GM18511 (cell line): ENCODE data around the gene FGF4.

Experiments
- ATAC-seq: cut with Tn5 transposase; IDR thresholded peaks from one replicate; pipeline ENCODE4 v1.9.1; 2021; ENCODE audit warnings: mild to moderate bottlenecking, moderate library complexity; ENCODE audit not compliant: unreplicated experiment

FGF4 gene, protein sequence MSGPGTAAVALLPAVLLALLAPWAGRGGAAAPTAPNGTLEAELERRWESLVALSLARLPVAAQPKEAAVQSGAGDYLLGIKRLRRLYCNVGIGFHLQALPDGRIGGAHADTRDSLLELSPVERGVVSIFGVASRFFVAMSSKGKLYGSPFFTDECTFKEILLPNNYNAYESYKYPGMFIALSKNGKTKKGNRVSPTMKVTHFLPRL

DNA sequence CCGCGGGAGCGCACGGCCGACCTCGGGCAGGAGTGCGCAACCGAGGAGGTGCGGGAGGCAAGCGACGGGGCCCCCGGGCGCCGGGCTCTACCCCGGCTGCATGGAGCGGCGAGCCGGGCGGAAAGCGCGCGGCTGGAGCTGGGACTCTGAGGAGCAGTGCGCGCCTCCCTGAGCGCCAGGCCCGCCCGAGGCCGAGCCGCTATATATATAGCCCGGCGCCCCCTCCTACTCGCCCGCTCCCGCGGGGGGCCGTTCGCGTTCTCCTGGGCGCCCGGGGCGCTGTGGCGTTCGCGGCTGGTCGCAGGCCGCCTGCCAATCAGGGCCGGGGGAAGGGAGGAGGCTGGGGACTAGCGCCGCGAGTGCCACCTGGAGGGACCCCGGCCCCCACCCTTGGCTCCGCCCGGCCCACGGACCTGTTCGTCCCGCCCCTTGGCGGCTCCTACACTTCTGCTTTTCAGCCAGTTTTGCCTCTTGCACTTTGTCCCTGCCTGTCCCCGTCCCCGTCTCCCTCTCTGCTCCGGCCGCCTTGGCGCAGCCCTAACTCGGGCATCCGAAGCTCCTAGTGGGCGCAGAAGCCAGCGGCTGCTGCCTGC, at the start of gene FGF4:
Gene FGF4 (minus strand): TSS at position 179 of the 593 bp plus-strand sequence. CDS start 257 bp downstream, outside the sequence.
- ATAC-seq = no peak

DNA sequence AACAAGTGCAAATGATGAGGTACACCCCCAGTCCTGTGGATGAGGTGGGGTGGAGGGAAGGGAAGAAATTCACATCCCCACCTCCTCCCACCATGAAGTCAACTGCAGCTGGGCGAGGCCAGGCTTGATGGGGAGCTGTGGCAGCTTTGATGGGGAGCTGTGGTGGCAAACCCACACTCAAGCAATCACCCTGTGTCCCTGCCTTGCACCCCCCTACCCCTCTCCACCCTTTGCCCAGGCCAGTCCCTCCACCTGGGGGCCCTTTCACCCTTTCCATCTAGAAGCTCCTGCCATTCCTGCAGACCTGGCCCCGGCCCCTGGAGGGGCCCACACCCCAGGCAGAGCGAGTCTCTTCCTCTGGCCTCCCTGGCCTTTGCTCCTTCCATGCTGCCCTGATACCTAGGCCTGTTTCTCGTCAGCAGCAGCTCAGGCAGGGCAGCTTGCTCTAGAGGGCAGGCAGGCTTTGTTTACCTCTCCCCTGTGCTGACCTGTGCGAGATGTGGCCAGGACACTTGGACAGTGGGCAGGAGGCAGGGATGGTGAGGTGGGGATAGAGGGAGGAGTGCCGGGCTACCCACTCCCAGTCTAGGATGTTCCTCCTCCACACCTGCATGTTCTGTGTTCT, 48.6 kb upstream of the FGF4 start:
- ATAC-seq = no peak

DNA sequence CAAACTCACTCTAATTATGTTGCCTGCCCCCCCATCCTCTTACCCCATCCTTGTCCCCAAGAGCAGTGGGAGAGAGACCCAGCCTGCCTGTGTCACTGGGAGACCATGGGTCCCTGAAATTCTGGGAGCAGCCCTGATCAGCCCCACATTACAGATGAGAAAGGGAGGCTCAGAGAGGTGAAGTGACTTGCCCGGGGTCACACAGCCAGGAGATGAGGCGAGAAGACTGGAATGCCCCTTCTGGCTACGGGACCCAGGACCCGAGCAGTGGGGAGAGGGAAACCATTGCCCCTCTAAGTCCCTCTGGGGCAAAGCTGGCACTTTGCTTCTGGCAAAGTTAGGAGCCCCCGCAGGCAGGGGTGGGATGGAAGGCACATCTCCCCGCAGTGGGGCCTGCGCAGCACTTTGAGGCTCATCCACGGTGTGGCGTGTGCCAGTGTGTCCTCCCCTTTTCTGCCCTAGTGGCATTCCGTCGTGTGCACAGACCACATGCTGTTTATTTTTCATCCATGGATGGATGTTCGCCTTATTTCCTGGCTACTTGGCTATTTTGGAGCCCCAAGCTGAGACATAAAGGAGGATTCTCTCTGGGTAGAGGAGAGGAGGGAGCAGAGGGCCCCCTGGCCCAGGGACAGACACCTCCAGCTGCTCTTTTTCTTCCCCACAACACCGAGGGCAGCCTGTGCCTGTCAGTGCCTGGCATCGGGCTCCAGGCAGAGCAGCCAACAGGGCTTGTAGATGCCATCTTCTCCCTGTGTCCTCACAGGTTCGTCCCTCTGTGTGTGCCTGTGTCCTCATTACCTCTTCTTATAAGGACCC, 47.7 kb upstream of the FGF4 start:
- ATAC-seq = no peak

DNA sequence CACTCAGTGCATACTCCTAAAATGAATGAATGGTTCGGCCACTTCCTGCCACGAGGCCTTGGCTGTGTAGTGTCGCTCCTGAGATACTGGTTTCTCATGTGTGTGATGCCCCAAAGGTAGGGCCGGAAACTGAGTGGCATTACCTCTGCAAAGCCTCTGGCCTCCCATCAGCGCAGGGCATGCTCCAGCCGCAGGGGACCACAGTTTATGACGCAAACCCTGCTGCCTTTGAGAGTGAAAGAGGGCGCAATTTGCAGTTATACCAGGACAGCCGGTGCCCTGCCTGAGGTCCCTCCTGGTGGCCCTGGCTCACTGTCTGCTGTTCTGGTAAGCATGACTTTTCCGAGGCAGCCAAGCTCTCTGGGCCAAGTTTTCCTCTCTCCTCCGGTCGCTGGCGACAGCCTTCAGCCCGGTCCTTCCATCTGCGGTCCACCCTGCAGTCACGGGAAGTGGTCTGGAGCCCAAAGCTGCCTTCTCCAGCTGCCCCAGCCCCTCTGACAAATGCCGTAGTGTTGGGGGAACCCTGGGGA, 46.4 kb upstream of the FGF4 start:
- no peak for ATAC-seq

DNA sequence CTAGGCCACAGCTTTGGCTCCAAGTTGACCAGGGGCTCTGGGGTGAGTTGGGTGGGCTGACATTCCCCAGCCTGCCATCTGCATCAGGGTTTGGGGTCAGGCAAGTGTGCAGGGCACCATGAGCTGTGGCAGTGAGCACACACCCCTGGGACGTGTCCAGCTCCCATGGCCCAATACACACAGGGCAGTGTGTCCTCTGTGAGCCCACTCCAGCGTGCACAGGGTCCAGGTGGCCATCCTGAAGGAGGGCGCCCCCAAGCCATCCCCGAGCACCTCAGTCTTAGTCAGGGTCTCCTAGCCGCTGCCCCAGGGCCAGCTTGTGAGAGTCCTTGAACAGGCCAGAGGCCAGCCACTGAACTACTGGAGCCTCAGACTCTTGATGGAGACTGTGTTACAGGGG, 45.3 kb upstream of the FGF4 start:
- ATAC-seq = no peak

DNA sequence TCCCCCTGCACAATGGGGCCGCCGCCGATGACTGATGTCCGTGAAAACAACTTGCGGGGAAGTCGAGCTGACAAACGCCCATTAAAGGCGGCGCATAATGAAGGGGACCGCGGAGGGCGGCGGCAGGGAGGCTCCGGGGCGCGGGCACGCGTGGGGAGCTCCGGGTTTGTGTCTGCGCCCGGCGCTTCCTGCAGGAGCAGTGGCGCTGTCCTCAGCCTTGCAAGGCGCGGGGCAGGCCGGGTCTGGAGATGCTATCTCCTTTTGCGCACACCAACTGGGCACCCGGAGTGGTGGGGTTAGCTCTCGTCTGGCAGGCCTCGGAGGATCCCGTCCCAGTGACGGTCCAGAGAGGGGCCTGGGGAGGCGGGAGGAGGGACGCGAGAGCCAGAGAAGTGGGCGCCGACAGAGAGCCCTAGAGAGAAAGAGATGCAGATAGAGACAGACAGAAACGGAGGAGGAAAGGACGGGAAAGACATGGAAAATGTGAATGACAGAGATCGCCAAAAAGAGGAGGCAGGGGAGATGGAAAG, 44.5 kb upstream of the FGF4 start:
- ATAC-seq = no peak

DNA sequence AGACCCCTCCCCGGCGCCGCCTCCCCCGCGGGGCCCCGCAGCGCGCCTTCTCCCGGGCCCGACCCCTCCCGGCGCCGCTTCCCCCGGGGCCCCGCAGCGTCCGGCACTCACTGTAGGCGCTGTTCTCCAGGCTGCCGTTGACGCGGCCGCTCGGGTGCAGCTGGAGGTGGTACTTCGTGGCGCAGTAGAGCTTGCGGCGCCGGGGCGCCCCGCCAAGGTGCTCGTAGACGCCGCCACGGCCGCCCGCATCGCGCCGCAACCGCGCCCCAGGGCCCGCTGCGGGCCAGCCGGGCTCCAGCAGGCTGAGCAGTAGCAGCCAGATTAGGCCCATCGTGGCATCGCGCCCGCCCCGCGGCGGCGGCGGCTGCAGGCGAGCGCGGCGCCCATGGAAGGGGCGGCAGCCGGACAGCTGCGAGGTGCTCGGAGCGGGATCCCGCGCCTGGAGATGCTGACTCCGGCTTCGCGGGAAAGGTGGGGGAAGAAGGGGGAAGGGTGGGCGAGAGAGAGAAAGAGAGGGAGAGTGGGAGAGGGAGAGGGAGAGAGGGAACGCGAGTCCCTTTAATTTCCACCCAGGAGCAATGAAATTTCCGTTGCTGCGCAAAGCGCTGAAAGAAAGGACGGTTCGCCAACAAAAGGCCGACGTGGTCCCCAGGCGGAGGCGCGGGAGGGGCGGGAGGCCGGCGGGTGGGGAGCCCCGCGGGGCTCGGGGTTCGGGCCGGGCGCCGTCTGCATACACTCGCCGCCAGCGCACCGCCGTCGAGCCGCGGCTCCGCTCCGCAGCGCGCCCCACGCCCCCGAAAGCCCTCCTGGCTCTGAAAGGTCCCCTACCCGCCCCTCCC, 43.7 kb upstream of the FGF4 start, which contains the start of gene FGF3:
Gene FGF3 (minus strand): TSS at position 814 of the 839 bp plus-strand sequence. CDS start 483 bp downstream, at position 331.
- ATAC-seq = no peak

DNA sequence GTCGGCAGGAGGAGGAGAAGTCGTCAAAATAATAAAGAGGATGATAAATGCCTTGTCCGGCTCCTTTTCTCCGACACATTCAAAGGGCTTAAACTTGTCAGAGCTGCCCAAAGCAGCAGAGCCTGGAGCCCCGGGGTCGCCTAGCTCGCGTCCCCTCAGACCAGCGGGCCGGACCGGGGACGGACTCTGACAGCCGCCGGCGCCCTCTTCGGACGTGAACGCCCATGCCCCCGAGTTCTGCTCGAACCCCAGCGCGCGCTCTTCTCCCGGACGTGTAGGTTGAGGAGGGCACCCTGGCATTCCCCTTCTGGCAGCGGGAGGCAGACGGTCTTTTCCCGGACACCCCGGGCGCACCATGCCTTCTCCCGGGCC, 43.1 kb upstream of the FGF4 start:
- ATAC-seq = no peak

DNA sequence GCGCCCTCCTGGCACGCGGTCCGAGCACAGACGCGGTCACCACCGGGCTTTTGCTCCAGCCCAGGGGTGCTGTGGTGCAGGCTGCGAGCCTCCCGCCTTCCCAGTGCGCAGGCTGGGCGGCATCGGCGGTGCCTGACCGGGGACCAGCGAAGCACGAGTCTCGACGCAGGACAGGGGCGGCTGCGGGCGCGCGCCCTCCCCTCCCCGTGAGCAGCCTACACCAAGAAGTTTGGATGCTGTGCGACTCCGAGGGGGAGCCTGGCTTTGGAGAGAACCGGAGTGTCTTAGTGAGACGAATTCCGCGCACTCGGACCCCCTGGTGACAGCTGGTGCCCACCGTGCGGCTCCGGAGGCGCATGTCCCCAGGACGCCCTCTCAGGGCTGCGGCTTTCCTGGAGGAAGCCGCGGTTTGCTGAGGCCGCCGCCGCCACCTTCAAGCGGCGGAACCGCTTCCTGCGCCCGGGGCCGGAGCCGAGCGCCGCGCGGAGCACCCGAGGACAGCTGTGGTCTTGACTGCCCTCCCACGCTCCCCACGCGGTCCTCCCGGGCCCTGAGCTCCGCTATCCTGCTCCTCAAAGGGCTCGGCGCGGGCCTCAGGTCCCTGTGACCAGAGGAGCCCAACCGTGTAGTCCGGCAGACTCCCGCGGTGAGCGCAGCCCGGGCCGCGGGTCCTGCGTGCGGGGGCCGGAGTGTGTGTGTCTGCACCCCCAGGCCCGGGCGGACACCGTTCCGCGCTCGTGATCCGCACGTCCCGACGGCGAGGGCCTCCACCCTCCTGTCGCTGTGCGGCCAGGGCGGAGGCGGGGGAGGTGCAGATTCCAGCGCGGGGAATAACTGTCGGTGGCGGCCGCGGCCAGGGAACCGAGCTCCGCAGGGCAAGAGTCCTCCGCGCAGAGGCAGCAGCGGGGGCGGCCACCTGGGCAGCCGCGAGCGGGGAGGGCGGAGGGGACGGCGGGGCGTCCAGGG, 42.4 kb upstream of the FGF4 start:
- no peak for ATAC-seq

DNA sequence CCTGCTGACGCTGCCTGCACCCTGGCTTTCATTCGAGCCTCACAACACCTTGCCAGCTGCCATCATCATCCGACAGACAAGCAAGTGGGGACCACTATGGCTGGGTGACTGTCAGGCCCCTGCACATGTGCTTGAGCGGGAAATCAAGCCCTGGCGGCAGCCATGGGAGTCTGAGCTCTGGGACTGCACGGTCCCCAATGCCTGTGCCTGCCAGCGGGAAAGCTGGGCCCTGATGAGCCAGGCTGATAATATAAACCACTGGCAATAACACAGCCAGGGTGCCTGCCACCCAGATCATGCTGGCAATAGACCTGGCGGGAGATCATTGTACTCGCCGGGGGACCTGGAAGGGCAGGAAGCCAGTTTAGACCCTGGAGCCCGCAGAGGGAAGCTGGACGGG, 41.5 kb upstream of the FGF4 start:
- ATAC-seq = no peak

DNA sequence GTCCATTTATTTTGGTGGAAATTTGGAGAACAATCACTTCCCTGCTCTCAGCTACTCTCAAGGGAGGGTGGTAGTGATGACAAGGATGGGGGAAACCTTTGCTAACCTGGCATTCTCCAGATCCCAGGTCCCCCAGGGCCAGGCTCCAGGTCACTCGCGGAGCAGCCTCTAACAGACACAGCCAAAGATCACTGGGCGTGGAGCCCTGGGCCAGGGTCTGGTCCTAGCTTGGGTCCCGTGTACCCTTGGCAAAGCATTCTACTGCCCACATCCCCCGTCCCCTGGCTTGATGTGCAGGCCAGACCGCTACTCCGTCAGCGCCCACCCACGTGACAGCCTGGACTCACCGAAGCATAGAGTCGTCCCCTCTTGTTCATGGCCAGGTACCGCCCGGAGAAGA, 40.8 kb upstream of the FGF4 start:
- ATAC-seq = no peak

DNA sequence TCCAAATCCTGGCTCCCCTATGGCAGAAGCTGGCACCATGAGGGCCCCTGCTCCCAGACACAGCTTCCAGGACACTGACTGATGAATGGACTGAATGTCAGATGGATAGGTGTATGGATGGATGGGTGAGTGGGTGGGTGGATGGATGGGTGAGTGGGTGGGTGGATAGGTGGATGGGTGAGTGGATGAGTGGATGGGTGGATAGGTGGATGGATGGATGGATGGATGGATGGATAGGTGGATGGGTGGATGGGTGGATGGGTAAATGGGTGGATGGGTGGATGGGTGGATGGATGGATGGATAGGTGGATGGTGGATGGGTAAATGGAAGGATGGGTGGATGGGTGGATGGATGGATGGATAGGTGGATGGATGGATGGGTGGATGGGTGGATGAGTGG, 39.8 kb upstream of the FGF4 start:
- no peak for ATAC-seq

DNA sequence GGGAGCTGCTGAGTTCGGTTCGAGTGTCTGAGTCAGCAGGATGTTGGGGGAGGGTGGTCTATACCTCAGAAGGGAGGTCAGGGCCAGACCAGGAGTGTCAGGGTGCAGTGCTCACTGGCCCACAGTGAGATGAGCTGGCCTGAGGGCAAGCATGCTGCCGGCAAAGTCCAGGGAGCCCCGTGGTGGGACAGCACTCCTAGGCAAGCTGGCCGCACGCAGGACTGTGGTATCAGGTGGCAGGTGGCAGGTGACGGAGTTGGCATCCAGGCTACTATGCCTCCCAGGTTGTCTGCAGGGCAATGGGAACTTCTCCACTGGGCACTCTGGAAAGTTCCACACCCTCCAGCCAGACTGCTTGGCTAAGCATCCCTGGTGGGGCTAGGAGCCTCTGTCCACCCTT, 39.3 kb upstream of the FGF4 start:
- ATAC-seq = no peak

DNA sequence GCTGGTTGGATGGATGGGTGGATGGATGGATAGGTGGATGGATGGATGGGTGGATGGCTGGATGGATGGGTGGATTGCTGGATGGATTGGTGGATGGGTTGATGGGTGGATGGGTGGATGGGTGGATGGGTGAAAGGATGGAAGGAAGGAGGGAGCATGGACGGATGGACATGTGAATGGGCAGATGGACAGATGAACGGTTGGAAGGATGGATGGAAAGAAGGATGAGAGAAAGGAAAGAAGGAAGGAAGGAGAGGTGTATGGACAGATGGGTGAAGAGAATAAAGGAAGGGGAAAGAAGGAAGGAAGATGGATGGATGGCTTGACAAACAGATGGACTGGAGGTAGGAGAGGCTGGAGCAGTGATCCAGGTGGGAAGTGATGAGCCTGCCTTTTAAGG, 38.7 kb upstream of the FGF4 start:
- ATAC-seq = no peak

DNA sequence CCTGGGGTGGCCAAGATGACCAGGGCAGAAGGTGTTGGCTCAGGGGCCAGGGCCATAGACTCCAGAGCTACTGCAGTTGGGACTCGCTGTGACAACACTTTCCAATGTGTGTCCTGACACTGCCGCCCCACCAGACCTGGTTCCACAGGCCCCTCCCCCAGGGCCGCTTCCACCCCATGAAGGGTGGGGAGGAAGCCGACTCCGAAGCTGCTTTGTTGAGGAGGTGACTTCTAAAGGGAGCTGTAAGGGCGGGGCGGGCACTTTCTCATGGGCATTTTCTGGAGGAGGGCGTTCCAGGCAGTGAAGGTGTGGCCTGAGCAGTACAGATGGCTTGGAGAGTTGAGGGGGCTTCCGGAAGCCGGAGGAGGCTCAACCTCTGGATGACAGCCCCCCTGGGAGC, 37.8 kb upstream of the FGF4 start:
- no peak for ATAC-seq

DNA sequence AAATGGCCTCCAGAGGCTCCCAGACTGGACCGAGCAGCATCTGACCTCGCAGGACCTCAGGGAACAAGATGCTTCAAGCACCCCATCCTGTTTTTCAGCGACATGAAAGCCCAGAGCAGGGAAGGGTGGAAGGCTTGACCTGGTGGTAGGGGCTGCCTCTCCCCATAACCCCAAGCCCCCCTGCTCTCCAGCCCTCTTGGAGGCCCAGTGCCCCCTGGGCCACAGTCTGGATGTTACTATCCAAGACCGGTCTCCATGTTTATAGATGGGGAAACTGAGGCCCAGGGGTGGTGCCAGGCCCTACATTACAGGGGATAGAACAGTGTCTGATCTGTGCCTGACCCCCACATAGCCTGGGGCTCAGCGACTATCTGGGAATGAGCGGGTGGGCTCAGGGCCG, 37.1 kb upstream of the FGF4 start:
- ATAC-seq = no peak

DNA sequence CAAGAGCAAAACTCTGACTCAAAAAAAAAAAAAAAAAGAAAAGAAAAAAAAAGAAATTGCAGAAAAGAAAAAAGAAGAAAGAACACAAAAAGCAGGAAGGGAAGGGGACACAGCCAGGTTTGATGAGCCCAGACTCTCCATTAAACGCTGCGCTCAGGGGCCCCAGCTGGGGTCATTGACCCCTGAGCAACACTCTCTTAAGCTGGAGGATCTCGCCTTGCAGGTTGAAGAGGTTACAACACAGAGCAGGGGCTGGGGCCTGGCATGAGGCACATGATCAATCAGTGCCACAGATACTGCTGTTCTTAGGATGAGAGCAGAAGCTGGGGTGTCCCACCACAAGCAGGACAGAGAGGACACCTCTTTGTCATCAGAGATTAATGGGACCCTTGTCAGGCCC, 36.3 kb upstream of the FGF4 start:
- ATAC-seq = no peak

DNA sequence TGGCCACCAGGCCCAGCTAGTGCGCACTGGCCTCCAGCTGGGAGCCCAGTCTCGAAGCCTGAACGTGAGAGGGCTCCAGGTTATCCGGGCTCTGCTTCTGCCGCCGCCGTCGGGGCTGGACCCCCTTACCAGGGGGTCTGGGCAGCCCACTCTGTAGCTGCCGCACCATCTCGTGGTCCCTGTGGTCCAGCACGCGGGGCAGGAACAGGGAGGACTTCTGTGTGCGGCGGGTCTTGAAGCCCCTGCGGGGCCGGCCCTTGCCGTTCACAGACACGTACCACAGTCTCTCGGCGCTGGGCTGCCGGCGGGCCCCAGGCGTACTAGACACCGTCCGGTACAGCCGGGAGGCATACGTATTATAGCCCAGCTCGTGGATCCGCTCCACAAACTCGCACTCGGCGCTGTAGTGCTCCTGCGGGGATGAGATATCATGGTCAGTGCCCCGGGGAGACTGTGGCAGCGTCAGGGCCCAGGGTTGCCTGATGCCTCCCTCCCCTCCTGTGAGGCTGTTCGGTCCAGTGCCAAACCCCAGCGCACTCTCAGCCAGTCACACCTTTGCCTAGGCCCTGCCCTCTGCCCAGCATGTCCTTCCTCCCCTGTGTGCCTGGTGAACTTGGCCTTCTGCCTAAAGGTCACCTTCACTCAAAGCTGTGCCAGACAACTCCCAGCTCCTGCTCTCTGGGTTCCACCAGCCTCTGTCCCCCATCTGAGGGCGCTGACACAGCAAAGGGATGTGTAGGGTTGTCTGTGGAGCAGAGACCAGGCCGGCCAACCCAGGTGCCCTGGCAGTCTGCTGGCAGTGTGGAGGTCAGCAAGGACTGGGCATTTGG, 35.4 kb upstream of the FGF4 start:
- no peak for ATAC-seq
